Fibroblast of skin of left quadriceps (primary cell): Measurements from ENCODE around the gene ICAM4.
A peak's percentile ranks its signal among the peaks of the same experiment; 100 is the strongest.

Experiments
- DNase-seq, 2 experiments: peaks; one replicate each; pipeline ENCODE4 v3.0.0-alpha.2; 2013; ENCODE audit warnings: low read depth in 2 of 2

Gene ICAM4

GRCh38 chr19:10290876-10291553 lies 4.3 kb downstream of the ICAM4 start:
- no peak for DNase-seq

DNA sequence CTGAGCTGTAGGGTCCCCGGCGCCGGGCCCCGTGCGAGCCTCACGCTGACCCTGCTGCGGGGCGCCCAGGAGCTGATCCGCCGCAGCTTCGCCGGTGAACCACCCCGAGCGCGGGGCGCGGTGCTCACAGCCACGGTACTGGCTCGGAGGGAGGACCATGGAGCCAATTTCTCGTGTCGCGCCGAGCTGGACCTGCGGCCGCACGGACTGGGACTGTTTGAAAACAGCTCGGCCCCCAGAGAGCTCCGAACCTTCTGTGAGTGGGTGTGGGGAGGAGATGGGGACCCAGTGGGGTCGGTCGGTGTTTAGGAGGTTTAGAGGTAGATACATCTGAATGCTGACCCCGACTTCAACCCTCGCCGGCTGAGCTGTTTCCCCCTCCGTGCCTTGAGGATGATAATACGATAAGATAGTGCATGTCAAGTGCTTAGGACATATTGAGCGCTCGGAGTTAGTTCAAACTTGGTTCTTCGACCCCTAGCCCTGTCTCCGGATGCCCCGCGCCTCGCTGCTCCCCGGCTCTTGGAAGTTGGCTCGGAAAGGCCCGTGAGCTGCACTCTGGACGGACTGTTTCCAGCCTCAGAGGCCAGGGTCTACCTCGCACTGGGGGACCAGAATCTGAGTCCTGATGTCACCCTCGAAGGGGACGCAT lies 4.9 kb downstream of the ICAM4 start:
- DNase-seq: no peak

GRCh38 chr19:10292206-10292788 lies 5.5 kb downstream of the ICAM4 start:
- peak; percentile 36 to 38 for DNase-seq

- no peak for DNase-seq
These were observed 6.3 kb downstream of the ICAM4 start for GRCh38 chr19:10292789-10293636.

GRCh38 chr19:10293637-10294367 lies 7.0 kb downstream of the ICAM4 start:
- DNase-seq: no peak

DNA sequence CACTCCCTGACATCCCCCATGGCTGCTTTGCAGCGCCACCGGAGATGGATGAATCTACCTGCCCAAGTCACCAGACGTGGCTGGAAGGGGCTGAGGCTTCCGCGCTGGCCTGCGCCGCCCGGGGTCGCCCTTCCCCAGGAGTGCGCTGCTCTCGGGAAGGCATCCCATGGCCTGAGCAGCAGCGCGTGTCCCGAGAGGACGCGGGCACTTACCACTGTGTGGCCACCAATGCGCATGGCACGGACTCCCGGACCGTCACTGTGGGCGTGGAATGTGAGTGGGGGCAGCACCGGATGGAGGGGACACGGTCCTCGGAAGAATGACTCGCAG lies 7.6 kb downstream of the ICAM4 start:
- no peak for DNase-seq

DNA sequence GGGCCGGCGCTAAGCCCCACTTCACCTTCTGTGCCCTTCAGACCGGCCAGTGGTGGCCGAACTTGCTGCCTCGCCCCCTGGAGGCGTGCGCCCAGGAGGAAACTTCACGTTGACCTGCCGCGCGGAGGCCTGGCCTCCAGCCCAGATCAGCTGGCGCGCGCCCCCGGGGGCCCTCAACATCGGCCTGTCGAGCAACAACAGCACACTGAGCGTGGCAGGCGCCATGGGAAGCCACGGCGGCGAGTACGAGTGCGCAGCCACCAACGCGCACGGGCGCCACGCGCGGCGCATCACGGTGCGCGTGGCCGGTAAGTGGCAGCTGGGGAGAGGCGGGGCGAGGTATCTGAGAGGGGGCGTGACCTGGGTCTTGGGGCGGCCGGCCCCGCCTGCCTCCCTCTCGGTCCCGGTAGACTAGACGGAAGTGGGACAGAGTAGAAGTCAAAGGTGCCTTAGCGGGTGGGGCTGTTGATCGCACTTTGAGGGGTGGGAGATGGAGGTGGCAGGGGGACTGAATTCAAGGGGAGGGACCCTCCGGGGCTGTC lies 8.6 kb downstream of the ICAM4 start:
- DNase-seq: no peak

GRCh38 chr19:10295847-10296591 lies 9.3 kb downstream of the ICAM4 start:
- no peak for DNase-seq

- no peak for DNase-seq
These were observed 13.0 kb downstream of the ICAM4 start for GRCh38 chr19:10299545-10300458.

DNA sequence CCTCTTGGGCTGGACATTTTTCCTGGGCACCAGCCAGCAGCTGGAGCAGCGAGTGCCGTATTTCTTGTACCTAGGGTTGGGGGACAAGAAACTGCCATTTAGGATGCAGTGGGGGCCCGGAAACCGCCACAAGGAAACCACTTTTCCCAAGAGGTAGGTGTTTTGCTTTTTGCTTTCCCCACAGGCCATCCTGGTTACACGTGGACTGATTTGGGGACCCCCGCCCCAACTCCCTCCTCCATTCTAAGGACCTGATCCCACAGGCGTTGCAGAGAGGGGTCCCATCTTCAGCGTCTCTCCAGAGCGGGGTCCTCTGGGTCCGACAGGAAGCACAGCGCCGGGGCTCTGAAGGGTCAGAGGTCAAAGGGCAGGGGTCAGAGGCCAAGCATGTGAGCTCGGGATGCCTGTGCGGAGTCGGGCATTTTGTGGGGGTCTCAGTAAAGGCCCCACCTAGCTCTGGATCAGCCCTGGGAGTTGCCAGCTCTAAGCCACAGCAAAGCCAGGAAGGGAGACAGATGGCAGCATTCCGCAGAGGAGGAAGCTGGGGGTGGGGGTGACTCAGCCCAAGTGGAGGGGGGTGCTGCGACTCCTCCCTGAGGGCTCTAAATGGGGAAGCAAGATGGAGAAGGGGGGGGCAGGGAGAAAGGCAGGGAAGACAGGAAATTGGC lies 18.5 kb downstream of the ICAM4 start:
- DNase-seq: peak; percentile 47

- no peak for DNase-seq
These were observed 19.6 kb downstream of the ICAM4 start for GRCh38 chr19:10306327-10306726.

DNA sequence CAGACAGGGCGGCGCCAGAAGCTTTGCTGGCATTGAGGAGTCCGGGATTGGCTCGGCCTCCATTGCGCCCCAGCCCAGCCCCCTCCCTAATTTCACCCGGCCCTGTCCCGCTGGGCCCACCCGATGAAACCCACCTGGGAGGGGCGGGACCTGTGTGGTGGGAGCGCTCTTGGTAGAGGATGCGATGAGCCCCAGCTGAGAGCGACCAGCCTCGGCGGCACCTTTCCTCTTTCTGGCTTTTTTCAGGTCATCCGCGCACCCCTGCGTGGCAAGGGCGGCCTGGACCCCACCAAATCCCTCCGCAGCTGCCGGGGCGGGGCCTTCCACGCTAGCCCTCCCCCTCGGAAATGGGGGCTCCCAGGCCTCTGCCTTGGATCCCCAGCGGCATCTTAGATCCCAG lies 22.7 kb downstream of the ICAM4 start, which contains the start of gene ZGLP1:
Gene ZGLP1, minus strand, starts transcription at position 393 of the 400 bp plus-strand sequence.
- no peak for DNase-seq

- DNase-seq: peak; percentile 53
These were observed 28.8 kb downstream of the ICAM4 start, which contains the start of gene FDX2 for GRCh38 chr19:10315335-10316214. TSS of gene FDX2 (minus strand) at chr19:10316015. CDS start at chr19:10315996, 19 bp downstream.

GRCh38 chr19:10316229-10317044 lies 29.7 kb downstream of the ICAM4 start:
- no peak for DNase-seq

GRCh38 chr19:10317045-10317856 lies 30.5 kb downstream of the ICAM4 start:
- no peak for DNase-seq

- no peak for DNase-seq
These were observed 31.2 kb downstream of the ICAM4 start for GRCh38 chr19:10317857-10318462.
